ENCODE data around the gene B3GALT6.

B3GALT6 gene

DNA sequence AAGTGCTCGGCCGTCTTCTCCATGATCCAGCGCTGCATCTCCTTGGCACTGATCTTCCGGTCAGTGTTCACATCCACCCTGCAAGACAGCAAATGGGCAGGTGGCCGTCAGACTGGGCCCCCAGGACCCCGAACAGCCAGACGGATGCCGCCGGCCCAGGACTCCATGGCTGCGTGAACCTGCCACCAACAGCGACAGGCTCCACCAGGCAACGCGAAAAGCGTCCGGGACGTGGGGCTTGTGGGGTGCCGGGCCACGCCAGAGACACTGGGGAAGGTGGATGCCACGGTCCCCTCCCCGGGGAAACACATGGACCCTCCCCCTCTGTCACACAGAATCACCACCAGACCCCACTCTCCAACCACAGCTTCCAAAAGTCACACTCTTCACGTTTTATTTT is 8.1 kb upstream of the B3GALT6 start:
- H3K4me3 ChIP-seq (replicated peaks; ENCODE audit: low read depth, low read length) = no peak overlapping the region
- no peak for DNase-seq (ENCODE audit: low read depth)
- TF ChIP-seq, protein P1, sequence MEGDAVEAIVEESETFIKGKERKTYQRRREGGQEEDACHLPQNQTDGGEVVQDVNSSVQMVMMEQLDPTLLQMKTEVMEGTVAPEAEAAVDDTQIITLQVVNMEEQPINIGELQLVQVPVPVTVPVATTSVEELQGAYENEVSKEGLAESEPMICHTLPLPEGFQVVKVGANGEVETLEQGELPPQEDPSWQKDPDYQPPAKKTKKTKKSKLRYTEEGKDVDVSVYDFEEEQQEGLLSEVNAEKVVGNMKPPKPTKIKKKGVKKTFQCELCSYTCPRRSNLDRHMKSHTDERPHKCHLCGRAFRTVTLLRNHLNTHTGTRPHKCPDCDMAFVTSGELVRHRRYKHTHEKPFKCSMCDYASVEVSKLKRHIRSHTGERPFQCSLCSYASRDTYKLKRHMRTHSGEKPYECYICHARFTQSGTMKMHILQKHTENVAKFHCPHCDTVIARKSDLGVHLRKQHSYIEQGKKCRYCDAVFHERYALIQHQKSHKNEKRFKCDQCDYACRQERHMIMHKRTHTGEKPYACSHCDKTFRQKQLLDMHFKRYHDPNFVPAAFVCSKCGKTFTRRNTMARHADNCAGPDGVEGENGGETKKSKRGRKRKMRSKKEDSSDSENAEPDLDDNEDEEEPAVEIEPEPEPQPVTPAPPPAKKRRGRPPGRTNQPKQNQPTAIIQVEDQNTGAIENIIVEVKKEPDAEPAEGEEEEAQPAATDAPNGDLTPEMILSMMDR (IDR thresholded peaks at IDR 0.05; ENCODE audit: low read length, missing control alignments) = no peak

DNA sequence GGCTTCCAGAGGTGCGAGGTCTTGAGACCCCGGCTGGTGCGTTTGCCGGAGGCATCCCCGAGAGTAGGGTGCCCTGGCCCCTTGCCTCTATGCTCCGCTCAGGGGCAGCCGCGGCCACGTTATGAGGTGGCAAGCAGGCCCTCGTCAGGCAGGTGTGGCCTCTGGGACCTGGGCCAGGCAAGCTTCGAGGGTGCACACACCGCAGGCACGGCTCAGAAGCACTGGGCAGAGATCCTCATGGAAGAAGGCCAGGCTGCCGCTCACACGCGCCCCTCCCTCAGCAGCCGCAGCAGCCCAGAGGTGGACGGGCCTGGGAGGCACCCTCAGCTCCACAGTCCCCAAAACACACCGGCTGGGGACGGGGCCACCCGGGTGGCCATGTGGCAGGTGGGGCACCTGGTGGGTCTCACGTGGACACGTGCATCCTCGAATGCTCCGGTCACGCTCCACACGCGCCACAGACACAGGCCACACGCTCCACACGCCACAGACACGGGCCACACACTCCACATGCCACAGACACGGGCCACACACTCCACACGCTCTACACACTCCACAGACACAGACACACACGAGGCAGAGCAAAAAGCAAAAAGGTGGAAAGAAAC is 6.7 kb upstream of the B3GALT6 start:
- no peak for DNase-seq (ENCODE audit: low read depth)
- no peak overlapping the region for H3K4me3 ChIP-seq (replicated peaks; ENCODE audit: low read depth, low read length)
- TF ChIP-seq, protein P1 (IDR thresholded peaks at IDR 0.05; ENCODE audit: low read length, missing control alignments) = no peak

DNA sequence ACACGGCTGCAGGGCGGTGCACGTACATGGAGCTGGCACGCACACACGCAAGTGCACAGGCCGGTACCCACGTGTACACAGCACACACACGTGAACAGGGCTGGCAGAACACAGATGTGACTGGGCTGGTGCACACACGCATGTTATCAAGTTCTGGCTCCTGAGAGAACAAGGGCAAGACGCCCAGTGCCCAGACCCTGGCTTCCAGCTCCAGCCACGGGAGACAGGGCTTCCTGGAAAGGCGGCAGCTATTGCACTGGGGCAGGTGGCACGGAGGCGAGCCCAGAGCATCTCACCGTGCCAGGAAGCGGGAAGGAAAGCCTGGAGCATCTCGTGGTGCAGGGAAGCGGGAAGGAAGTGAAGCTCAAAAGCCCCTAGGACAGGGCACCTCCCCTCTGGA is 6.1 kb upstream of the B3GALT6 start:
- H3K4me3 ChIP-seq (replicated peaks; ENCODE audit: low read depth, low read length) = no peak overlapping the region
- TF ChIP-seq, protein P1 (IDR thresholded peaks at IDR 0.05; ENCODE audit: low read length, missing control alignments) = no peak
- DNase-seq (ENCODE audit: low read depth) = no peak

DNA sequence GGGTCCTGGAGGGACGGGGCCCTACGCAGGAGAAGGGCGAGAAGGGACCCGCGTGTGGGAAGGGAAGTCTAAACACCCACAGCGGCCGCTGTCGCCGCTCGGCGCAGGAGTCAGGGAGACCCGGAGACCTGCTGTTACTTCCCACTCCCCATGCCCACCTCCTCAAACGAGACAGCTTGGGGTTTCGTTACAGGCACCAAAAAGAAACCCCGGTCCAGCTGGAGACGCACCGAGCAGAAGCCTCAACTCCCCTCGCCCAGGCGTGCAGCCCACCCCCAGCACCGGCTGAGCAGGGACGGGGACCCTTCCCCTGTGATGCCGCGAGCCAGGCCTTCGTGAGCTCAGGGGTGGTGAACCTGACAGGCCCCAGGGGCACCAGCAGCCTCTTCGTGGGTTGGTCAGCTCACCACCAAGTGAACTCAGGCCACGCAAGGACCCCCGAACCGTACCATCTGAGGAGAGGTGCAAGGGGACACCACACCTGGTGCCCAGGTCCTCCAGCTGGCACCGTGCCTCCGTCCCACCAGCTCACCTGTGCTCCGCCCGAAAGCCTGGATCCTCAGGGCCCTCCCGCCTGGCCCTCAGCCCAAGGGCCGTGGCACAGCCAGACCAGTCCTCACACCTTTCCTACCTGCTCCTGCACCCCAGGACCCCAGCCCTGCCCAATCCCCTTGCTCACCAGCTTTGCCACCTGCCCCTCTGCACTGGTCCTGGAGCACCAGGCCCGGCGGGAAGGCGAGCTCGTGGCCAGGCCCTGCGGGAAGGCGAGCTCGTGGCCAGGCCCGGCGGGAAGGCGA is 5.3 kb upstream of the B3GALT6 start:
- no peak overlapping the region for H3K4me3 ChIP-seq (replicated peaks; ENCODE audit: low read depth, low read length)
- DNase-seq (ENCODE audit: low read depth) = no peak
- TF ChIP-seq, protein P1 (IDR thresholded peaks at IDR 0.05; ENCODE audit: low read length, missing control alignments) = no peak

DNA sequence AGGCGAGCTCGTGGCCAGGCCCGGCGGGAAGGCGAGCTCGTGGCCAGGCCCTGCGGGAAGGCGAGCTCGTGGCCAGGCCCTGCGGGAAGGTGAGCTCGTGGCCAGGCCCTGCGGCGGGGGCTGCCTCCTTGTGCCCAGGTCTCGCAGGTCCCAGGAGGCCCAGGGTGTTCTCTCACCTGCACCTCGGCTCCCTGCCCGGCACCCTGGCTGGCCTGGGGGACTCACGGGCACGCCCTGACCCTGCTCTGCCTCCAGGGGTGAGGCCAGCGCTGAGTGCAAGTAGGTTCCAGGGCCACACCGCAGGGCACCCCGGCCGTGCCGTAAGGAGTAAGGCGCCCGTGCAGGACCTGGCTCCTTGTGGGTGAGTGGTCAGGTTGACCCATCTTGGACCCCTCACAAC is 4.7 kb upstream of the B3GALT6 start:
- no peak for DNase-seq (ENCODE audit: low read depth)
- H3K4me3 ChIP-seq (replicated peaks; ENCODE audit: low read depth, low read length) = no peak overlapping the region
- TF ChIP-seq, protein P1 (IDR thresholded peaks at IDR 0.05; ENCODE audit: low read length, missing control alignments) = no peak

DNA sequence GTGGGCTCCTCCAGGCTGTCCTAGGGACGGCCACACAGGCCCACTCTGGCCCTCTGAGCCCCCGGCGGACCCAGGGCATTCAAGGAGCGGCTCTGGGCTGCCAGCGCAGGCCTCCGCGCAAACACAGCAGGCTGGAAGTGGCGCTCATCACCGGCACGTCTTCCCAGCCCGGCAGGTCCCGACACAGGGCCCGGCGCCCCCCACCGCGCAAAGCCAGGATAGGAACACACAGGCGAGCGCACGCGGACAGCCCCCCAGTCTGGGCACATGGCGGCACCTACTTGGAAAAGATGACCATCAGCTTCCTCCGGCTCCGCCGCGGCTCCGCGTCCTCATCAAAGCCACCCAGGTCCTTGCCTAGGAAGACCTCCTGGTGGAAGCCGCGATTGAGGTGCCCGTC is 3.9 kb upstream of the B3GALT6 start:
- TF ChIP-seq, protein P1 (IDR thresholded peaks at IDR 0.05; ENCODE audit: low read length, missing control alignments) = no peak
- no peak for DNase-seq (ENCODE audit: low read depth)
- no peak overlapping the region for H3K4me3 ChIP-seq (replicated peaks; ENCODE audit: low read depth, low read length)
